ENCODE measurements around the gene NR1D1.

Gene NR1D1

GRCh38 chr17:40087049-40087794, 13.2 kb downstream of the NR1D1 start:
- DNase-seq (ENCODE audit: low spot score), result no peak
- TF ChIP-seq CTCF (IDR thresholded peaks at IDR 0.05; ENCODE audit: borderline replicate concordance, control extremely low read depth, extremely low read depth, insufficient read depth, missing control alignments), result no peak
- in situ Hi-C loops (cut with MboI; ENCODE audit: low sequenced_read_pairs, unreplicated experiment), result no loop called here

GRCh38 chr17:40086150-40087044, 14.0 kb downstream of the NR1D1 start:
- TF ChIP-seq CTCF (IDR thresholded peaks at IDR 0.05; ENCODE audit: borderline replicate concordance, control extremely low read depth, extremely low read depth, insufficient read depth, missing control alignments), result peak; percentile 83
- in situ Hi-C loops (cut with MboI; ENCODE audit: low sequenced_read_pairs, unreplicated experiment), result no loop called here
- DNase-seq (ENCODE audit: low spot score), result peak; percentile 85

- no peak for TF ChIP-seq CTCF (IDR thresholded peaks at IDR 0.05; ENCODE audit: borderline replicate concordance, control extremely low read depth, extremely low read depth, insufficient read depth, missing control alignments)
- no peak for DNase-seq (ENCODE audit: low spot score)
- in situ Hi-C loops (cut with MboI; ENCODE audit: low sequenced_read_pairs, unreplicated experiment), result no loop called here
Observed at GRCh38 chr17:40084477-40084876, 15.9 kb downstream of the NR1D1 start.

- DNase-seq (ENCODE audit: low spot score), result no peak
- no peak for TF ChIP-seq CTCF (IDR thresholded peaks at IDR 0.05; ENCODE audit: borderline replicate concordance, control extremely low read depth, extremely low read depth, insufficient read depth, missing control alignments)
- in situ Hi-C loops (cut with MboI; ENCODE audit: low sequenced_read_pairs, unreplicated experiment), result no loop called here
Observed at GRCh38 chr17:40079545-40079944, 20.8 kb downstream of the NR1D1 start.

- TF ChIP-seq CTCF (IDR thresholded peaks at IDR 0.05; ENCODE audit: borderline replicate concordance, control extremely low read depth, extremely low read depth, insufficient read depth, missing control alignments), result no peak
- DNase-seq (ENCODE audit: low spot score), result no peak
- in situ Hi-C loops (cut with MboI; ENCODE audit: low sequenced_read_pairs, unreplicated experiment), result no loop called here
Observed at GRCh38 chr17:40076591-40076990, 23.8 kb downstream of the NR1D1 start.

GRCh38 chr17:40075942-40076498, 24.4 kb downstream of the NR1D1 start:
- no peak for TF ChIP-seq CTCF (IDR thresholded peaks at IDR 0.05; ENCODE audit: borderline replicate concordance, control extremely low read depth, extremely low read depth, insufficient read depth, missing control alignments)
- no peak for DNase-seq (ENCODE audit: low spot score)
- in situ Hi-C loops (cut with MboI; ENCODE audit: low sequenced_read_pairs, unreplicated experiment), result no loop called here

All from GM13976 (cell line).